GM18868 (cell line): ENCODE measurements around the gene POU6F2.

ENCODE experiments used
- ATAC-seq: cut with Tn5 transposase; IDR thresholded peaks from one replicate; pipeline ENCODE4 v1.9.1; 2021; ENCODE audit warnings: mild to moderate bottlenecking, moderate library complexity; ENCODE audit not compliant: unreplicated experiment

The POU6F2 gene

GRCh38 chr7:39105720-39106119 lies 128.0 kb downstream of the POU6F2 start:
- no peak for ATAC-seq

GRCh38 chr7:39125846-39126245 lies 148.1 kb downstream of the POU6F2 start:
- no peak for ATAC-seq

GRCh38 chr7:39127058-39127457 lies 149.3 kb downstream of the POU6F2 start:
- no peak for ATAC-seq

GRCh38 chr7:39128287-39128843 lies 150.7 kb downstream of the POU6F2 start:
- no peak for ATAC-seq

- ATAC-seq, result no peak
Observed at GRCh38 chr7:39130274-39130673, 152.6 kb downstream of the POU6F2 start.

GRCh38 chr7:39130857-39131526 lies 153.3 kb downstream of the POU6F2 start:
- no peak for ATAC-seq

- ATAC-seq, result no peak
Observed at GRCh38 chr7:39132306-39132705, 154.6 kb downstream of the POU6F2 start.

- no peak for ATAC-seq
Observed at GRCh38 chr7:39133088-39133487, 155.4 kb downstream of the POU6F2 start.

GRCh38 chr7:39137480-39137879 lies 159.8 kb downstream of the POU6F2 start:
- no peak for ATAC-seq

- no peak for ATAC-seq
Observed at GRCh38 chr7:39142750-39143149, 165.0 kb downstream of the POU6F2 start.

GRCh38 chr7:39144420-39144819 lies 166.7 kb downstream of the POU6F2 start:
- no peak for ATAC-seq

GRCh38 chr7:39145283-39145682 lies 167.6 kb downstream of the POU6F2 start:
- no peak for ATAC-seq

GRCh38 chr7:39145935-39146334 lies 168.2 kb downstream of the POU6F2 start:
- no peak for ATAC-seq

- ATAC-seq, result no peak
Observed at GRCh38 chr7:39152701-39153100, 175.0 kb downstream of the POU6F2 start.

GRCh38 chr7:39153113-39153512 lies 175.4 kb downstream of the POU6F2 start:
- ATAC-seq, result no peak

GRCh38 chr7:39153647-39154046 lies 175.9 kb downstream of the POU6F2 start:
- ATAC-seq, result no peak

- no peak for ATAC-seq
Observed at GRCh38 chr7:39154815-39155214, 177.1 kb downstream of the POU6F2 start.

GRCh38 chr7:39158367-39158766 lies 180.7 kb downstream of the POU6F2 start:
- ATAC-seq, result no peak

GRCh38 chr7:39161903-39162302 lies 184.2 kb downstream of the POU6F2 start:
- no peak for ATAC-seq

- ATAC-seq, result no peak
Observed at GRCh38 chr7:39164887-39165286, 187.2 kb downstream of the POU6F2 start.

GRCh38 chr7:39168403-39169098 lies 190.8 kb downstream of the POU6F2 start:
- ATAC-seq, result no peak

- ATAC-seq, result no peak
Observed at GRCh38 chr7:39172137-39172536, 194.4 kb downstream of the POU6F2 start.
